Activated B cell treated with CpG ODN at 0.5 μM for 24 hours (primary cell): ENCODE data around the gene CFAP65. TPM values are rescaled to one million over a fixed set of nuclear protein-coding genes. Genes with fewer than 3 reads are reported as not detected.

Experiments used
- ATAC-seq: fragments of 200-7000 bp; cut with Tn5 transposase; one replicate; pipeline ENCODE4 v1.10.0; 2021; ENCODE audit warnings: low read depth, mild to moderate bottlenecking, moderate library complexity
- CTCF ChIA-PET: fragments of 350-600 bp; sonication (Branson Sonifier 250); formaldehyde crosslinking; loops from one replicate; lab custom pipeline; 2021; ENCODE audit warnings: antibody characterized with exemption; lab: Charles Lee
- POLR2A ChIA-PET: fragments of 350-600 bp; sonication (Branson Sonifier 250); formaldehyde crosslinking; loops from one replicate; lab custom pipeline; 2021; ENCODE audit warnings: antibody characterized with exemption; lab: Charles Lee
- DNase-seq: peaks from one replicate; pipeline ENCODE4 v3.0.0; 2022
- H3K27ac Mint-ChIP-seq: one replicate; pipeline ENCODE4 v1.8.0; 2020; ENCODE audit warnings: mixed read lengths
- H3K27me3 Mint-ChIP-seq: one replicate; pipeline ENCODE4 v1.8.0; 2021; ENCODE audit warnings: mixed read lengths
- H3K36me3 Mint-ChIP-seq: one replicate; pipeline ENCODE4 v1.8.0; 2021; ENCODE audit warnings: low read depth, mixed read lengths
- H3K4me1 Mint-ChIP-seq: one replicate; pipeline ENCODE4 v1.8.0; 2021; ENCODE audit warnings: mixed read lengths
- H3K4me3 Mint-ChIP-seq: one replicate; pipeline ENCODE4 v1.8.0; 2020; ENCODE audit warnings: mild to moderate bottlenecking, mixed read lengths
- H3K9me3 Mint-ChIP-seq: one replicate; pipeline ENCODE4 v1.8.0; 2020; ENCODE audit warnings: mixed read lengths
- intact Hi-C: fragments of 100-400 bp; cut with micrococcal nuclease; formaldehyde crosslinking; loops from one replicate; pipeline ENCODE4 v1.15.1; 2024
- total RNA-seq: library from RNA; stranded (reverse); gene quantifications from 2 replicates; pipeline ENCODE4 v1.2.3, GENCODE V29; 2022
- TF ChIP-seq, protein P1 (sequence below): fragments of 200-600 bp; IDR thresholded peaks from one replicate; pipeline ENCODE4 v1.8.0; 2022; ENCODE audit warnings: antibody characterized with exemption, mild to moderate bottlenecking

Gene CFAP65
- total RNA-seq, 1 donor from 2014 or later = not detected

DNA sequence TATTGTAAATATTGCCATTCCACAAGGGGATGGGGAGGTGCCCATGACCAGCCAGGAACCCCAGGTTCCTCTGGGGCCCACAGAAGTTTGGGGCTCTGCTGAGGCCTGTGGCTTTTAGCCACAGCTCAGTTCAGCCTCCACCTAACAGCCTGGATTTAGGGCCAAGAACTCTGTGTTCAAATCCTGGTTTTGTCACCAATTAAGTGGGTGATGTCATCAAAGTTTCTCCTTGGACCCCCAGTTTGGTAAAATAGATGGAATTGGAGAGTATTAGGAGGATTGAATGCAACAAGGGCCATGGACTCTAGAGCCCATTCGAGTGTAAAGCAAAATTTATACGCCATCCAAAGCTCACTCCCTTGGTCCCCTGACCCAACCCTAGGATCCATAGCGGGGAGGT lies 53.2 kb downstream of the CFAP65 start:
- Mint-ChIP-seq H3K9me3 (no peaks in the 10 kb centered on the region), H3K36me3 (no peaks in the 10 kb centered on the region), H3K27ac (no peak overlapping the region), H3K4me1 (peaks cover 10% of the 10 kb centered on the region), H3K27me3 (peaks cover 75% of the 10 kb centered on the region), H3K4me3 (no peak overlapping the region)
- POLR2A ChIA-PET = no interaction called here
- TF ChIP-seq, protein P1, sequence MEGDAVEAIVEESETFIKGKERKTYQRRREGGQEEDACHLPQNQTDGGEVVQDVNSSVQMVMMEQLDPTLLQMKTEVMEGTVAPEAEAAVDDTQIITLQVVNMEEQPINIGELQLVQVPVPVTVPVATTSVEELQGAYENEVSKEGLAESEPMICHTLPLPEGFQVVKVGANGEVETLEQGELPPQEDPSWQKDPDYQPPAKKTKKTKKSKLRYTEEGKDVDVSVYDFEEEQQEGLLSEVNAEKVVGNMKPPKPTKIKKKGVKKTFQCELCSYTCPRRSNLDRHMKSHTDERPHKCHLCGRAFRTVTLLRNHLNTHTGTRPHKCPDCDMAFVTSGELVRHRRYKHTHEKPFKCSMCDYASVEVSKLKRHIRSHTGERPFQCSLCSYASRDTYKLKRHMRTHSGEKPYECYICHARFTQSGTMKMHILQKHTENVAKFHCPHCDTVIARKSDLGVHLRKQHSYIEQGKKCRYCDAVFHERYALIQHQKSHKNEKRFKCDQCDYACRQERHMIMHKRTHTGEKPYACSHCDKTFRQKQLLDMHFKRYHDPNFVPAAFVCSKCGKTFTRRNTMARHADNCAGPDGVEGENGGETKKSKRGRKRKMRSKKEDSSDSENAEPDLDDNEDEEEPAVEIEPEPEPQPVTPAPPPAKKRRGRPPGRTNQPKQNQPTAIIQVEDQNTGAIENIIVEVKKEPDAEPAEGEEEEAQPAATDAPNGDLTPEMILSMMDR = no peak
- DNase-seq (no peak), ATAC-seq (no peak)
- CTCF ChIA-PET = interaction anchor here (0.9 kb wide), 1 partner anchor 8 kb away, joined by 3 read pairs; no protein-coding TSS in a partner anchor
- intact Hi-C loops = no loop called here

DNA sequence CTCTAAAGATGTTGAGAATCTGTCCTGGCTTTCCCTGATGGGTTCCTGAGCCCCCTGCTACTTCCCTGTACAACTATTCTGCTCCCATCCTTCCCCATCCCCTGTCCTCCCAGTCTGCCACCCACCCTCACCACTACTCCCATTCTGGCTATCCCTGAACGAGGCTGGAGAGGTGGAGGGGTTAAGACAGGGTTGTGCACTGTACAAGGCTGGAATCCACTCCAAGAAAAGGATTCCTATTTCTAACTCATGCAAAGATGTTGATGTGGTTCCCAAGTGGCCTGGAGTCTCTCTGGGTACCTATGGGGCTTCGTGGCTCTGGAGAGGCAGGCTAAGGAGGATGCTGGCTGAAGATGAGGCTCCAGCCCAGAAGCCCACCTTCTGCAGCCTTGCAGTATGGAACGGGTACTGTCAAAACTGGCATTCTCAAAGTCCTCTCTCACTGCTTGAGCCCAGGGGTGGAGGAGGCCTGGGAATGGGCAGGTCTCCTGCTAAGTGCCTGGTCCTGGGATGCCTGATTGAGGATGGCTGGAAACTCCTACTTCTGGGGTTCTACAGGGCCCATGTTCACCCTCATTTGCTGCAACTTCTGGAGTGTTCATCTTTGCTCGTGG lies 55.1 kb downstream of the CFAP65 start:
- intact Hi-C loops = no loop called here
- Mint-ChIP-seq H3K36me3 (no peaks in the 10 kb centered on the region), H3K4me1 (peaks cover 22% of the 10 kb centered on the region), H3K27ac (no peak overlapping the region), H3K27me3 (peaks cover 67% of the 10 kb centered on the region), H3K4me3 (no peak overlapping the region), H3K9me3 (no peaks in the 10 kb centered on the region)
- ATAC-seq (no peak), DNase-seq (no peak)
- TF ChIP-seq, protein P1 = no peak
- ChIA-PET CTCF (no interaction called here), POLR2A (no interaction called here)

DNA sequence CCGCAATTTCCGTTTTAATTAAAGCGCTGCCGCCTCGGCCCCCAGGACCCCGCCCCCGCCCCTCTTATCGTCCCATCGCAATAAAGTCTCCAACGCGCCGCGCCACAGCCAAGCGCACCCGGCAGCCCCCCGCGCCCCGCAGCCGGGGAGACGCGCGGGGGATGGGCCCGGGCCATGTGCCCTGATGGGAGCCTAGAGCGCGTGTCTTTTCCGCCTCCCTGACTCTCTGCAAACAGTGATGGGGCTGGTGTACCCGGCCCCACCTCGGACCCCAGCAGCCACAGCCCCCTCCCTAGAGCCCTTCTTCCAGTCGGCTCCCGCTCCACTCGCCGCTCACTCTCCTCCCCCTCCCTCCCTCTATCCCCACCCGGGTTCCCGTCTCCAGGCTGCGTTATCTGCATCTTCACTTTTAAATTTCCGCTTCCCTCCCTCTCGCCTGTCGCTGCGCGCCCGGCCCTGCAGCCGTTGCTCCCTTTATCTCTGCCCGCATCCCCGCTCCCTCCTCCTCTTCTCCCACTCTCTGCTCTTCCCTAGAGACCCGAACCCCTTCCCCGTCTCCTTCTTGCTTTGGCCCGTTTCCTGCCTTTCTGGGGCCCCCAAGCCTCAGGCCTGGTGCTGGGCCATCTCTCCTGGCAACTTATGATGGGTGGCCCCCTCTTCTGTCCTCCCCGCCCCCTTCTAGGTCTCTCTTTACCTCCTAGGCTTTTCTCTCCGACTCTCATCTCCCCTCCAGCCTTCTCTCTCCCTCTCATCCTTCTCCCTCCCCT lies 55.8 kb downstream of the CFAP65 start:
- H3K9me3 Mint-ChIP-seq = no peaks in the 10 kb centered on the region
- intact Hi-C loops = no loop called here
- ATAC-seq = no peak

DNA sequence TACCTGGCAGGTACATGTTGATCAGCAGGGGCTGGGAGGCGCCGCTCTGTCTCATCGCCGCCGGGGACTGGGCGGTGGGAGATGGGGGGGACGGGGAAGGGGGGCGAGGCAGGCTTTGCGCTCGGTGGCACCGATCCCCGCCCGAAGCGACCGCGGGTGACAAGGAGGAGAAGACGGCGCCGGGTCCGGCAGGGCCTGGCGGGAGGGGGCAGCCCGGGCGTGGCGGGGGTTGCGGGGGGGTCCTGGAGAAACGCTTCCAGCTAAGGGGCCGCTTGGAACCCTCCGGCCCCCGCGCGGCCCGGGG lies 56.3 kb downstream of the CFAP65 start, which contains the start of gene FEV:
Gene FEV (minus strand): TSS at position 164 of the 304 bp plus-strand sequence. CDS start 109 bp downstream, at position 55.
- ChIA-PET CTCF (no interaction called here), POLR2A (no interaction called here)
- H3K4me1 Mint-ChIP-seq = peaks cover 30% of the 10 kb centered on the region
- H3K9me3 Mint-ChIP-seq = no peaks in the 10 kb centered on the region
- intact Hi-C loops = no loop called here
- no peak within 1 kb of the TSS for H3K27ac Mint-ChIP-seq
- TF ChIP-seq, protein P1 = no peak
- H3K36me3 Mint-ChIP-seq = no peaks in the 10 kb centered on the region
- DNase-seq = no peak
- ATAC-seq = no peak
- peaks cover 67% of the 10 kb centered on the region for H3K27me3 Mint-ChIP-seq
- H3K4me3 Mint-ChIP-seq = no peak within 1 kb of the TSS

More for the DNA sequence above, 55.8 kb downstream of the CFAP65 start:
- TF ChIP-seq, protein P1 = no peak
- no peak overlapping the region for H3K27ac Mint-ChIP-seq
- ChIA-PET POLR2A (no interaction called here), CTCF (no interaction called here)
- peaks cover 67% of the 10 kb centered on the region for H3K27me3 Mint-ChIP-seq
- no peaks in the 10 kb centered on the region for H3K36me3 Mint-ChIP-seq
- H3K4me3 Mint-ChIP-seq = no peak overlapping the region
- H3K4me1 Mint-ChIP-seq = peaks cover 27% of the 10 kb centered on the region
- no peak for DNase-seq
